Measurements from ENCODE around the gene ARF3.
A peak's percentile ranks its signal among the peaks of the same experiment; 100 is the strongest.

The ARF3 gene

GRCh38 chr12:48957141-48958048 lies at the start of gene ARF3:
ARF3 (minus strand) TSS chr12:48957487; CDS start chr12:48941095, 16,392 bp downstream.
- peak; percentile 87 to 89 for DNase-seq (ENCODE audit: low read depth in 2 of 2)

GRCh38 chr12:49000346-49000745 lies 43.1 kb upstream of the ARF3 start:
- DNase-seq (ENCODE audit: low read depth in 2 of 2) = no peak

- no peak for DNase-seq (ENCODE audit: low read depth in 2 of 2)
Observed at GRCh38 chr12:48999371-49000131, 42.3 kb upstream of the ARF3 start, which contains the start of gene DDN. DDN (minus strand) TSS chr12:48999375; CDS start chr12:48999287, 88 bp downstream.

- DNase-seq (ENCODE audit: low read depth in 2 of 2) = no peak
Observed at GRCh38 chr12:48998497-48999353, 41.4 kb upstream of the ARF3 start.

- DNase-seq (ENCODE audit: low read depth in 2 of 2) = no peak
Observed at GRCh38 chr12:48997719-48998496, 40.6 kb upstream of the ARF3 start.

- peak; percentile 52 to 64 for DNase-seq (ENCODE audit: low read depth in 2 of 2)
Observed at GRCh38 chr12:48996794-48997718, 39.8 kb upstream of the ARF3 start.

- DNase-seq (ENCODE audit: low read depth in 2 of 2) = no peak
Observed at GRCh38 chr12:48995086-48995879, 38.0 kb upstream of the ARF3 start.

GRCh38 chr12:48994224-48995085 lies 37.2 kb upstream of the ARF3 start:
- no peak for DNase-seq (ENCODE audit: low read depth in 2 of 2)

GRCh38 chr12:48993787-48994186 lies 36.5 kb upstream of the ARF3 start:
- no peak for DNase-seq (ENCODE audit: low read depth in 2 of 2)

GRCh38 chr12:48991247-48992050 lies 34.2 kb upstream of the ARF3 start:
- DNase-seq (ENCODE audit: low read depth in 2 of 2) = no peak

GRCh38 chr12:48990552-48990951 lies 33.3 kb upstream of the ARF3 start:
- no peak for DNase-seq (ENCODE audit: low read depth in 2 of 2)

GRCh38 chr12:48988030-48988649 lies 30.9 kb upstream of the ARF3 start:
- peak; percentile 63 to 73 for DNase-seq (ENCODE audit: low read depth in 2 of 2)

- DNase-seq (ENCODE audit: low read depth in 2 of 2) = no peak
Observed at GRCh38 chr12:48986720-48987291, 29.5 kb upstream of the ARF3 start.

- DNase-seq (ENCODE audit: low read depth in 2 of 2) = no peak
Observed at GRCh38 chr12:48985901-48986300, 28.6 kb upstream of the ARF3 start.

GRCh38 chr12:48985475-48985897 lies 28.2 kb upstream of the ARF3 start:
- DNase-seq (ENCODE audit: low read depth in 2 of 2) = no peak

GRCh38 chr12:48982397-48983080 lies 25.3 kb upstream of the ARF3 start:
- no peak for DNase-seq (ENCODE audit: low read depth in 2 of 2)
